Osteoblast (primary cell): ENCODE data around the gene PDE6A. TPM values are rescaled to one million over a fixed set of nuclear protein-coding genes. Genes with fewer than 3 reads are reported as not detected.

Source experiments
- DNase-seq: peaks from one replicate; pipeline ENCODE4 v3.0.0; 2011; ENCODE audit warnings: low spot score, mixed read lengths; ENCODE audit not compliant: insufficient read length; ENCODE audit errors: missing footprints
- H2AFZ ChIP-seq: 2 replicates; pipeline ENCODE4 v1.6.0; 2011; ENCODE audit warnings: mild to moderate bottlenecking, low read length
- H3K27ac ChIP-seq: 2 replicates; pipeline ENCODE4 v1.5.1; 2011; ENCODE audit warnings: mild to moderate bottlenecking, low read depth, low read length, moderate library complexity
- H3K27me3 ChIP-seq: 2 replicates; pipeline ENCODE4 v1.6.0; 2012; ENCODE audit warnings: mild to moderate bottlenecking, control low read depth, inconsistent platforms, low read length, moderate library complexity; ENCODE audit not compliant: insufficient read depth
- H3K36me3 ChIP-seq: 2 replicates; pipeline ENCODE4 v1.5.1; 2011; ENCODE audit warnings: mild to moderate bottlenecking, low read length, control low read depth, moderate library complexity; ENCODE audit not compliant: insufficient read depth
- H3K4me1 ChIP-seq: 2 replicates; pipeline ENCODE4 v1.5.1; 2011; ENCODE audit warnings: mild to moderate bottlenecking, low read length, control low read depth, moderate library complexity; ENCODE audit not compliant: insufficient read depth
- H3K4me2 ChIP-seq: 2 replicates; pipeline ENCODE4 v1.6.0; 2011; ENCODE audit warnings: mild to moderate bottlenecking, low read length; ENCODE audit not compliant: insufficient read depth
- H3K4me3 ChIP-seq: fragments of 200-600 bp; sonication (generic); 3 replicates; pipeline ENCODE4 v1.5.1; 2012; ENCODE audit warnings: mild to moderate bottlenecking, low read length, inconsistent platforms; ENCODE audit not compliant: insufficient read depth
- H3K79me2 ChIP-seq: 2 replicates; pipeline ENCODE4 v1.6.0; 2012; ENCODE audit warnings: mild to moderate bottlenecking, low read length, control low read depth, inconsistent platforms; ENCODE audit not compliant: insufficient read depth
- H3K9me3 ChIP-seq: 2 replicates; pipeline ENCODE4 v1.5.1; 2011; ENCODE audit warnings: low read depth, low read length, control low read depth
- H4K20me1 ChIP-seq: 2 replicates; pipeline ENCODE4 v1.6.0; 2012; ENCODE audit warnings: mild to moderate bottlenecking, low read length, control low read depth; ENCODE audit not compliant: insufficient read depth
- CTCF ChIP-seq: IDR thresholded peaks from 2 replicates; pipeline ENCODE4 v1.5.1; 2011; ENCODE audit warnings: mild to moderate bottlenecking, low read depth, low read length, moderate library complexity; ENCODE audit errors: extremely low read depth
- total RNA-seq: library from RNA; depleted of rRNA; stranded (reverse); fragments of >200 nt; gene quantifications from 2 replicates; pipeline ENCODE4 v1.2.3, GENCODE V29; 2012

Gene PDE6A
- total RNA-seq, 1 donor, result under 0.01 TPM

- H3K27ac ChIP-seq, result no peak overlapping the region
- H2AFZ ChIP-seq, result no peak overlapping the region
- H3K79me2 ChIP-seq, result no peaks in the 10 kb centered on the region
- H3K36me3 ChIP-seq, result no peaks in the 10 kb centered on the region
- TF ChIP-seq CTCF, result no peak
- H3K9me3 ChIP-seq, result no peaks in the 10 kb centered on the region
- no peak for DNase-seq
- no peaks in the 10 kb centered on the region for H3K4me1 ChIP-seq
- no peak overlapping the region for H3K4me3 ChIP-seq
- H4K20me1 ChIP-seq, result no peaks in the 10 kb centered on the region
- H3K4me2 ChIP-seq, result no peak overlapping the region
- H3K27me3 ChIP-seq, result peaks cover 2% of the 10 kb centered on the region
Measured at GRCh38 chr5:149872351-149873040, 72.1 kb downstream of the PDE6A start.

GRCh38 chr5:149871471-149871870, 73.1 kb downstream of the PDE6A start:
- Histone ChIP-seq H3K27me3 (peaks cover 2% of the 10 kb centered on the region), H3K4me3 (no peak overlapping the region), H4K20me1 (no peaks in the 10 kb centered on the region), H2AFZ (no peak overlapping the region), H3K4me1 (no peaks in the 10 kb centered on the region), H3K36me3 (no peaks in the 10 kb centered on the region), H3K27ac (no peak overlapping the region), H3K79me2 (no peaks in the 10 kb centered on the region), H3K4me2 (no peak overlapping the region), H3K9me3 (no peaks in the 10 kb centered on the region)
- no peak for DNase-seq
- no peak for TF ChIP-seq CTCF

GRCh38 chr5:149870697-149871096, 73.9 kb downstream of the PDE6A start:
- Histone ChIP-seq H3K4me3 (no peak overlapping the region), H3K36me3 (no peaks in the 10 kb centered on the region), H3K27me3 (peaks cover 2% of the 10 kb centered on the region), H3K79me2 (no peaks in the 10 kb centered on the region), H3K4me1 (no peaks in the 10 kb centered on the region), H3K9me3 (no peaks in the 10 kb centered on the region), H3K27ac (no peak overlapping the region), H2AFZ (no peak overlapping the region), H4K20me1 (no peaks in the 10 kb centered on the region), H3K4me2 (no peak overlapping the region)
- no peak for TF ChIP-seq CTCF
- DNase-seq, result no peak

- Histone ChIP-seq H3K79me2 (no peaks in the 10 kb centered on the region), H3K4me3 (no peak overlapping the region), H3K27ac (no peak overlapping the region), H2AFZ (no peak overlapping the region), H3K27me3 (peaks cover 2% of the 10 kb centered on the region), H3K4me2 (no peak overlapping the region), H4K20me1 (no peaks in the 10 kb centered on the region), H3K4me1 (no peaks in the 10 kb centered on the region), H3K9me3 (no peaks in the 10 kb centered on the region), H3K36me3 (no peaks in the 10 kb centered on the region)
- DNase-seq, result no peak
- no peak for TF ChIP-seq CTCF
Measured at GRCh38 chr5:149870232-149870631, 74.4 kb downstream of the PDE6A start.
